GM19025 (cell line): ENCODE measurements around the gene TTR.

Experiments used
- ATAC-seq: cut with Tn5 transposase; IDR thresholded peaks from one replicate; pipeline ENCODE4 v1.9.1; 2021; ENCODE audit warnings: mild to moderate bottlenecking, low read depth, moderate library complexity; ENCODE audit not compliant: unreplicated experiment

The TTR gene

DNA sequence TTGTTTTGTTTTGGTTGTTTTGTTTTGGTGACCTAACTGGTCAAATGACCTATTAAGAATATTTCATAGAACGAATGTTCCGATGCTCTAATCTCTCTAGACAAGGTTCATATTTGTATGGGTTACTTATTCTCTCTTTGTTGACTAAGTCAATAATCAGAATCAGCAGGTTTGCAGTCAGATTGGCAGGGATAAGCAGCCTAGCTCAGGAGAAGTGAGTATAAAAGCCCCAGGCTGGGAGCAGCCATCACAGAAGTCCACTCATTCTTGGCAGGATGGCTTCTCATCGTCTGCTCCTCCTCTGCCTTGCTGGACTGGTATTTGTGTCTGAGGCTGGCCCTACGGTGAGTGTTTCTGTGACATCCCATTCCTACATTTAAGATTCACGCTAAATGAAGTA, at the start of gene TTR:
TTR (plus strand) TSS at position 250 of the 400 bp plus-strand sequence; CDS start at position 276, 26 bp downstream.
- ATAC-seq: no peak

DNA sequence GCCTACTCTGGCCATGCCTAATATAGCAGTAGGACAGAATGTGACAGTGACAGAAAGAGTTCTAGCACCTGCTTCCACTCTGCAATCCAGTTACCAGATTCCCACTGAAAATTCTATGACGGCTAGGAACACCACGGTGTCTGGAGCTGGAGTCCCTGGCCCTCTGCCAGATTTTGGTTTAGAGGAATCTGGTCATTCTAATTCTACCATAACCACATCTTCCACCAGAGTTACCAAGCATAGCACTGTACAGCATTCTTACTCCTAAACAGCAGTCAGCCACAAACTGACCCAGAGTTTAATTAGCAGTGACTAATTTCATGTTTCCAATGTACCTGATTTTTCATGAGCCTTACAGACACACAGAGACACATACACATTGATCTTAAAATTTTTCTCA, 45.2 kb upstream of the TTR start:
- ATAC-seq: no peak

- ATAC-seq: no peak
Observed at GRCh38 chr18:31548853-31549252, 42.8 kb upstream of the TTR start.

GRCh38 chr18:31549416-31549815, 42.3 kb upstream of the TTR start:
- ATAC-seq: no peak

DNA sequence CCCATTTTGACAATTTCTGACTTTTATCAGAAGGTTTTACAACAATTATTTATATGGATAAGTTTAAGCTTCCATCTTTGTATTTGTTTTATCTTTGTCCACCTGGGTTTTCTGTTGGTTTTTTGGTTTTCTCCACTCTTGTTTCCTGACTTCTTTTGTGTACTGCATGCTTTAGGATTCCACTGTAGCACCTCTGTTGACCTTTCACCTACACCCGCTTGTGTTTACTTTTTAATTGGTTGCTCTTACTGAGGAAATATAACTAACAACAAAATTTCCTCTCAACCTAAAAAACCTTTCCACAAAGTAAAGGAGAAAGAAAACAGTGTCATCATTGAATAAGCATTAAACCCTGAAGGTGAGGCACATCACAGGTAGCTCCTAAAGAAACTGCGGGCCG, 39.8 kb upstream of the TTR start:
- no peak for ATAC-seq

- ATAC-seq: no peak
Observed at GRCh38 chr18:31553800-31554199, 37.9 kb upstream of the TTR start.

GRCh38 chr18:31554776-31555175, 36.9 kb upstream of the TTR start:
- ATAC-seq: no peak

DNA sequence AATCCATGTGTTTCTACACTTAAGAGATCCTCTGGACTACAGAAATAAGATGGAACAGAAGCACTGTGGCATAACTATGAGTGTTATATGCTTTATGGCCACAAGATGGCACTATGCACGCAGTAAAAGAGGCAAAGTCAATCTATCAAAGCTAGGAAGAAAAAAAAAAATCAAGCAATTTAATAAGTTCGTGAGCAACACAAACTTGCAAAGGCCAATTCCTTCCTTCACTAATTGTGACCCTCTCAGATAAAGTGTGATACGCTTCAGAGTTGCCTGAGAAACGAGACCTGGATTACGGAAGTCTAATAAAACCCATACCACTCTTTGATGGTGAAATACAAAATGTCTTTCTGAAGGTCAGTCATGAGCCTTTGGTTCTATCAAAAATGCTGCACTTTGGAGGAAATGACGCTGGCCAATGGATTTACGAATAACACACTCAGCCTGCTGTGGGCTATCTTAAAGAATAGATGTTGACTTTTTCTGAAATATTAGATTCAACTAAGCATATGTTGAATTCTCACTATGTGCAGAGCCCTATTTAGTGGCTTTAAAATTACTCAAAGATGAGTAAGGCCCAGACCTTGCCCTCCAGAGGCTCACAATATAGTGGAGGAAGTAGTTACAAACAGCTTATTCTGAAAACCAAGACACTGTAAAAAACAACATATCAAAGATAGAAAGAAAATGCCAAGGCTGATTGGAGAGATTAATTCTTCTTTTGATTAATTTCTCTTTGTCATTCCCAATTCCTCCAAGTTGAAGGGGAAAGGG, 35.5 kb upstream of the TTR start:
- ATAC-seq: no peak

GRCh38 chr18:31557446-31557845, 34.2 kb upstream of the TTR start:
- no peak for ATAC-seq

DNA sequence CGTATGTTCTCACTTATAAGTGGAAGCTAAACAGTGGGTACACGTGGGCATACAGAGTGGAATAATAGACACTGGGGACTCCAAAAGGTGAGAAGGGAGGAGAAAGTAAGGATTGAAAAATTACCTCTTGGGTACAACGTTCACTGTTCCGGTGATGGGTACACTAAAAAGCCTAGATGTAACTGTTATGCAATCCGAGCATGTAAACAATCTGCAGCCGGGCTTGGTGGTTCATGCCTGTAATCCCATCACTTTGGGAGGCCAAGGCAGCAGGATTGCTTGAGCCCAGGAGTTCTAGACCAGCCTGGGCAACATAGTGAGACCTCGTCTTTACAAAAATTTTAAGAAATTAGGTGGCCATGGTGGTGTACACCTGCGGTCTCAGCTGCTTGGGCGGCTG, 33.1 kb upstream of the TTR start:
- ATAC-seq: no peak

DNA sequence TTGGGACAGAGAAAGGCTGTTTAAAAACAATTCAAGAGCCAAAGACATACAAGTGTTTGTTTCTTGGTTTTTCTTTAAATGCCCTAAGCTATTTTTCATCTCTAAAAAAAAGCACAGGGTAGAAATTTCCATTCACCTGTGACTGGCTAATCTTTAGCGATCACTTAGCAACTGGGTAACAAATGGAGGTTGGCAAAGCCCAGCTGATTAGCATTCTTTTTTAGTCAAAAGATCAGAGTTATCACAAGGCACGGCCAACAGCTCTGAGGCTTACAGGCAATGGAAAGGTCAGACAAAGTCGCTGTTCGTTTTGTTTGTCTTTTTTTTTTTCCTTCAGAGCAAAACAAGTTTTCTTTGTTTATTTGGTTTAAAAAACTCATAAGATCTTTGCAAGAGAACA, 29.0 kb upstream of the TTR start:
- ATAC-seq: no peak

GRCh38 chr18:31563778-31564177, 27.9 kb upstream of the TTR start:
- ATAC-seq: no peak

DNA sequence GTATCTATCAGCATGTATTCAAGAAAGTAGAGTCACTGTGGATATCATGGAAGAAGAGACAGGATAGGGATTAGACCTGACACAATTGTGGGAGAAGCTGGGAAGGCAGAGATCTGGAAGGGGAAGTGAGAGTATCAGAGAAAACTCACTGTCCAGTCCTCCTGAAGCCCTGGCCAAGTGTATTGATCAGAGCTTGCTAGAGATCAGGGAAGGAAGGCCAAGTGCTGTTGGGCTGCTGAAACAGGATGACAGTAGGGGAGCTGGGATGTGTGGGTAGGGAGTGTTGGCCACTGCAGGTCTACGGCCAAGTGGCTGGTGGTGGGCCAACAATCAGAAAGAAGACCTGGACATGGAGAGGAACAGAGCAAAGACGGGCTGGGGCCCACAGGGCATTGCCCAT, 26.3 kb upstream of the TTR start:
- no peak for ATAC-seq

DNA sequence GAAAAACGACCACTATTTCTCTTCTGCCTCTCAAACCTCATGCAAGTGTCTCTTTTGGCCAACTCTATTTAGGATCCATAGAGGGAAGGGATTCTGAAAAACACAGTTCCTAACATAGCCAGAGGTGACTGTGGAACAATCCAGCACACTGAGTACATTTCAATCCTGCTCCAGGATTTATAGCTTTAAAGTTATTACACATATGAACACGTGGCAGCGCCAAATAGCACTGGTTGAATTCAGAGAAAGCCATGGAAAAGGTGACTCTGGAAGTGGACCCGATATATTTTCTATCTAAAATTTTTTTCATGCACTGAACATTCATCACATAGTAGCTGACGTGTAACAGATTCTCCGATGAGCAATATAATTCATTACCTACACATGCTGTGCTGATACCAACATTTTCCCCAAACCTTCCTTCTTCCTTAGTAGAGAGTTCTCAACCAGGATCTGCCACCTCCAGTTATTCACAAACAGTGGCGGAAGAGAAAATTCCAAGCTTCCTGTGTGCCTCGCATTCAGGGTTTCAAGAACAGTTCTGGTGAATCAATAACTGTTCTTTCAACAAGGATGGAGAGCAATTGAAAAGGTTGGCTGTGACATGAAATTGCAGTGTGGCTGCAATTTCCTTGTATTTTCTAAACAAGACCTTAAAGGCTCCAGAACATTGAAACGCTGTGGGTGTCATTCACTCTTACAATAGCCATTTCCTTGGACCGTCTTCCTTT, 25.7 kb upstream of the TTR start:
- ATAC-seq: no peak

GRCh38 chr18:31566576-31567306, 24.9 kb upstream of the TTR start:
- ATAC-seq: no peak

GRCh38 chr18:31572368-31572767, 19.3 kb upstream of the TTR start:
- ATAC-seq: no peak

DNA sequence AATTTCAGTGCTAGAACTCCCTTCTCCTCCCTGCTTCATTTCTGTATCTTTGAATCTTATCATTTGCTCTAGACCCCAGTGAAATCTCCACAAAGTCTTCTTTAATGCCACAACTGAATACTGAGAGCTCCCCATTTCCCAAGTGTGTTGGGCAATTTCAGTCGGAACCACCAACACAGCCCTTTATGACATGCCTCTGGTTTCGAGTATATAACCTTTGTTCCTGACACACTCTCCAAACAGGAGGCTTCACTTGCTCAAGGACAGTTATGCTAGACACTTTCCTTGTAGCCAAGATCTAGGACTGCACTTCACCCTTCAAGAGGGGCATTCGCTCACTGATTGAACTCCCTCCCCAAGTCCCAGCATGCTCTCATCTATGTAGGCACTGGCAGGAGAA, 18.6 kb upstream of the TTR start:
- no peak for ATAC-seq

GRCh38 chr18:31574359-31574758, 17.3 kb upstream of the TTR start:
- ATAC-seq: no peak

DNA sequence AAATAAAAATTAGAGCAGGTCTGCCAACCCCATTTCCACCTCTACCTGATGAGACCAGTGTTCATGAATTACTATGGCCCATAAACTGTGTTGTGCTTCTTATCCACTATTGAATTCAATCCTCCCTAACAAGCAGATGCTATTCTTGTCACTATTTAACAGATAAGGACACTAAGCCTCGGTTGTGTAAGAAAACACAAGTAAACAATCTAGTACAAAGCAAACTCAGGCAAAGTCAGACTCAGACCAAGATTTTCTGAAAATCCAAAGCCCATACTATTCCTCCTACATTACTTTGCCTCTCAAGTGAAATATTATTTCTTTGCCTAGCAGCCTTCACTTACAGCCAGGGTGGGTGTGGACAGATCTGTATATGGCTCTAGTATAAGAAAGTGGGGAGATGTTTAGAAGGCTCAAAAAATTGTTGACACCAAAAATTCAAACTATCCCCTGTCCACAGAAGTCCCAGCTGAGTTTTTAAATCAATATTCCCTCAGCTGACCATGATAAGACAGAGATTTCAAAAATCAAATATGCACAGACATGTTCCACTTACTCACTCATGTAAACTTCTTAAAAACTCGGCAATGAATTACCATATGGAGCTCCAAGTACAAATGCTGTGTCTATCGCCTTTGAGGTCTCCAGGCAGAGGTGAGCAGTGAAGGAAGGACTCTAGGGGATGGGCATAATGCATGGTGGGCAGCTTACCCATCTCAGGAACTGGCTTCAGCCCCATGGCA, 16.0 kb upstream of the TTR start:
- ATAC-seq: no peak

DNA sequence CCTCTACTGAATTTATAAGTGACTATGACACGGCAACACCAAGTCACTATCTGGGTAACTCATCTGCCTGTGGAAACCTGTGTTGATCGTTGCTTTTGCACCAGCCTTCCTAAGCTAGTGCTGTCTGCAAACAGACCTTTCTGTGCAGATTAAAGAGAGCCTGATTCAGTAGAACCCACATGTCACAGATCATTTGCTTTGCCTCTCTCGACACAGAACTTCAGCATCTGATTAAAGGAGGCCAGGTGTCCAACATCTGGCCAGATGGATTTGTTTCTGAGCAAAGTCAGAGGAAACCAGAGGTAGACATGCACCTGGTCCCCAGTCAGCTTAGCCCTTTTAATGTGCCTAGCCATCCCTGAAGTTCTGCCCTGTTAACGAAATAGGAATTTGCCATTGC, 15.0 kb upstream of the TTR start:
- ATAC-seq: no peak

DNA sequence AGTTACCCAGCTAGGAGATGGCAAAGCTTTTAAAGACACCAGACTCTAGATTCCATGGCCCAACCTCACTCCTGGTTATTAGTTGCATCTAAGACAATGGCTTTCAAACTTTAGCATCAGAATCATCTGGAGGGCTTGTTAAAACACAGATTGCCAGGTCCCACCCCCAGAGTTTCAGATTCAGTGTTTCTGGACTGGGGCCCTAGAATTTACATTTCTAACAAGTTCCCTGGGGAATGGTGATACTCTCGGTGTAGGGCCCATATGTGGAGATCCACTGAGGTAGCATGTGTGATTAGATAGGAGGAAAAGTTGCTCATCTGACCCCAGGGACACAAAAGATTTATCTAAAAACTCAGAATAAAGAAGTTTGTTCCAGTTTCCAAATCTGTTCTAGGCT, 14.5 kb upstream of the TTR start:
- ATAC-seq: no peak
